Measurements from ENCODE around the gene PPP2CA. TPM values are rescaled to one million over a fixed set of nuclear protein-coding genes. Genes with fewer than 3 reads are reported as not detected.

Gene PPP2CA
- total and polyA plus RNA-seq, 2 of the 8 experiments (the other 6 are each of a cell fraction or from before 2014, with no cell fraction given) = 75.0 to 205 TPM

DNA sequence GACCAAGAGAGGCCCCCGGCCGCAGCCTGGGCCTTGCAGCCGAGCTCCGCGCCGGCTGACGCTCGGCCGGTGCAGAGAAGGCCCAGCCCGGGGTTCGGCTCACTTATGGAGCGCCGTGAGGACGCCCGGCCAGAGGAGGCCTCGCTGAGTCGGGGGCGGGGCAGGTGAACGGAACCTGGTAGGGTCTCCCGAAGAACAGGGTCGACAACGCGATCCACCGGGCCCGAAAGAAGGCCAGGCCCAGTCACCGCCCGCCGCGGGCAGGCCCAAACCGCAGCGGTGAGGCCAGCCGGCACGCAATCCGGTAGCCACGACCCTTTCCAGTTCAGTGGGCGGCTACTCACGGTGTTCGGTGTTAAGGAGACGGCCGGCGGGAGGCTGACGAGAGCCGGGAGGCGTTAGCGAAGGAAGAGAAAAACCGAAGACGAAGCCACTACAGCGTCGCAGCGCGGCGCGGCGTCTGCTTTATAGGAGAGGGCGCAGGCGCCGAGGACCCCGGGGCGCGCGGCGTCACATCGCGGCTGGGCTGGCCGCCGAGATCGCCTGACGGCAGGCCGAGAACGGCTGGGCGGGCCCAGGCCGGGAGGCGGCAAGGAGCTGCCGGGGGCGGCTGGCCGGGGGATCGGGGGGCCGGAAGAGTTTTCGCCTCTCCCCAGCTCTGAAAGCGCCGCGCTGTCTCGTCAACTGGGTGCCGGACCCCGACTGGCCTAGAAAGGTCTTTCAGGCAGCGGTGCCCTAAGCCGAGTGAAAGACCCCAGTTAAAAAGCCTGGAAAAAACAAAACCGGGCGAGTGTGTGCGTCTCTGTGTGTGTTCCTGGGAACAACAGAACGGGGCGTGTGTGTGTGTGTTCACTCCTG, 49.1 kb downstream of the PPP2CA start, which contains the start of gene SKP1 (continued):
- TF ChIP-seq RNF2 (IDR thresholded peaks at IDR 0.05; ENCODE audit: borderline replicate concordance, low read depth, low read length, missing control alignments, poor library complexity, severe bottlenecking) (no peak), RXRA (IDR thresholded peaks at IDR 0.05; ENCODE audit: insufficient read depth, low read depth, low read length) (no peak), BACH1 (IDR thresholded peaks at IDR 0.05; ENCODE audit: low read length) (no peak), TBP (IDR thresholded peaks at IDR 0.05; ENCODE audit: low read depth, low read length) (peak; percentile 97), JUN (IDR thresholded peaks at IDR 0.05; ENCODE audit: low read depth, low read length) (no peak), RBBP5 (IDR thresholded peaks at IDR 0.05; ENCODE audit: borderline replicate concordance, low read depth, low read length) (0 out of 2 replicates have a peak, but pooled peaks have one; percentile 89), POU5F1 (IDR thresholded peaks at IDR 0.05; ENCODE audit: low read depth, low read length) (no peak), KDM4A (IDR thresholded peaks at IDR 0.05; ENCODE audit: low read depth, low read length, severe bottlenecking) (no peak), CHD2 (IDR thresholded peaks at IDR 0.05; ENCODE audit: low read length) (no peak), GTF2F1 (IDR thresholded peaks at IDR 0.05; ENCODE audit: borderline replicate concordance, low read depth, low read length) (peak; percentile 98), POLR2A (IDR thresholded peaks at IDR 0.05; ENCODE audit: control extremely low read depth in 1 of 2, low read depth in 2 of 2, low read length in 2 of 2) (peak; percentile 98 to 99), SIRT6 (IDR thresholded peaks at IDR 0.05; ENCODE audit: low read length) (no peak), CBX5 (IDR thresholded peaks at IDR 0.05; ENCODE audit: low read depth, low read length) (no peak), PHF8 (conservative IDR thresholded peaks at IDR 0.05; ENCODE audit: low read depth, low read length) (peak; percentile 98), BCL11A (IDR thresholded peaks at IDR 0.05; ENCODE audit: low read depth in 2 of 2, low read length in 2 of 2) (no peak), HDAC6 (IDR thresholded peaks at IDR 0.05; ENCODE audit: low read depth, low read length) (no peak), ATF2 (IDR thresholded peaks at IDR 0.05; ENCODE audit: low read length) (0 out of 2 replicates have a peak, but pooled peaks have one; percentile 18), RFX5 (IDR thresholded peaks at IDR 0.05; ENCODE audit: borderline replicate concordance, low read depth, low read length) (no peak), BRCA1 (IDR thresholded peaks at IDR 0.05; ENCODE audit: low read depth, low read length) (no peak), ZNF274 (IDR thresholded peaks at IDR 0.05; ENCODE audit: borderline replicate concordance, extremely low read depth, low read length) (no peak), MAFK (IDR thresholded peaks at IDR 0.05; ENCODE audit: low read depth, low read length) (no peak)
- TF ChIP-seq, protein P1, sequence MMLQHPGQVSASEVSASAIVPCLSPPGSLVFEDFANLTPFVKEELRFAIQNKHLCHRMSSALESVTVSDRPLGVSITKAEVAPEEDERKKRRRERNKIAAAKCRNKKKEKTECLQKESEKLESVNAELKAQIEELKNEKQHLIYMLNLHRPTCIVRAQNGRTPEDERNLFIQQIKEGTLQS (IDR thresholded peaks at IDR 0.05; ENCODE audit: insufficient read depth, low read depth, low read length) = no peak
